ENCODE data around the gene PTPRU. TPM values are rescaled to one million over a fixed set of nuclear protein-coding genes. Genes with fewer than 3 reads are reported as not detected.

Gene PTPRU
- total RNA-seq, 1 experiment from 2014 or later: 45.5 TPM

DNA sequence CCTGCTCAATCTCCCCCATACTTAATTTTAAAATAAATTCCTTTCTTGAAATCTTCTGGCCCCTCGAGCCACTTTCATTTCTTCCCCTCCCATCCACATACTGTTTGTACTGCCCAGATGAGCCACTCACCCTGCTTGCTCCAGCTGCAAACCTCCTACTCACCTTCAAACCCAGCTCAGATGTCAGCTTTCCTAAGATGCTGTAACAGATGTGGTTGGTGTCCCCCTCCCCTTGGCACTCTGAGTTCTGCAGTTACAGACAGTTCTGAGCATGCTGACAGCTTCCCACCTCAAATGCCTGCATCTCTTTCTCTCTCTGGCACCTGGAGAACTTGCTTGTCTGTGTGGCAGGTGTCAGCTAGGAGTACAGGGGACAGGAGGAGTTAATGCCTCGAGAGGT lies 106.7 kb downstream of the PTPRU start:
- DNase-seq: no peak
- no peaks in the 10 kb centered on the region for H3K23me2 ChIP-seq (ENCODE audit: insufficient read length, low read depth, low read length, poor library complexity, severe bottlenecking)
- no peaks in the 10 kb centered on the region for H4K20me1 ChIP-seq (ENCODE audit: control insufficient read depth, insufficient read depth, insufficient read length)
- H2BK120ac ChIP-seq (ENCODE audit: low read depth, low read length, poor library complexity, severe bottlenecking): no peak overlapping the region
- no peak overlapping the region for H3K14ac ChIP-seq (ENCODE audit: insufficient read depth, low read length)
- no peak overlapping the region for H3K18ac ChIP-seq (ENCODE audit: insufficient read length, low read depth, low read length)
- H3K27me3 Mint-ChIP-seq (ENCODE audit: low read depth): peaks cover 8% of the 10 kb centered on the region
- no peak overlapping the region for H4K8ac ChIP-seq (replicated peaks; ENCODE audit: insufficient read length, low read depth, low read length)
- H3T11ph ChIP-seq (ENCODE audit: low read length): no peak overlapping the region
- H3K4me2 ChIP-seq (ENCODE audit: insufficient read depth, insufficient read length, low read length): no peak overlapping the region
- H3K27ac Mint-ChIP-seq: no peak overlapping the region
- no CpG with 5 or more reads among the region's 2 CpGs for WGBS (ENCODE audit: extremely low coverage, insufficient read length, low lambda C conversion rate)
- H3K79me1 ChIP-seq (ENCODE audit: insufficient read depth, low read depth, low read length, poor library complexity, severe bottlenecking): no peaks in the 10 kb centered on the region
- H3K56ac ChIP-seq (ENCODE audit: insufficient read length, low read depth, low read length): no peak overlapping the region
- H3K23ac ChIP-seq (ENCODE audit: insufficient read length, low read depth, low read length): no peak overlapping the region
- H2BK5ac ChIP-seq (ENCODE audit: insufficient read length, low read length): no peak overlapping the region
- H3K4me3 Mint-ChIP-seq: no peak overlapping the region
- no peaks in the 10 kb centered on the region for H3K27me3 ChIP-seq (ENCODE audit: insufficient read depth, low read length)
- no peak overlapping the region for H2BK15ac ChIP-seq (ENCODE audit: low read depth, low read length)
- H3K79me2 ChIP-seq (ENCODE audit: insufficient read depth, low read length): no peaks in the 10 kb centered on the region
- H3K9me3 ChIP-seq (ENCODE audit: control insufficient read depth, low read depth, low read length): no peaks in the 10 kb centered on the region
- H4K91ac ChIP-seq (ENCODE audit: insufficient read length, low read depth, low read length): no peak overlapping the region
- peaks cover 0 to 5% (median 0%) of the 10 kb centered on the region in 3 experiments; a peak in 1 of 7 replicates for H3K36me3 Mint-ChIP-seq (ENCODE audit: insufficient read depth in 1 of 3, low read depth in 3 of 3)
- no peak overlapping the region for H2BK12ac ChIP-seq (ENCODE audit: insufficient read length, low read depth, low read length)
- peaks cover 25 to 37% of the 10 kb centered on the region in 2 experiments for H3K4me1 Mint-ChIP-seq
- no peak overlapping the region for H4K5ac ChIP-seq (ENCODE audit: insufficient read length, low read depth, low read length)
- peaks cover 0 to 16% of the 10 kb centered on the region in 2 experiments; a peak in 3 of 5 replicates for H3K9me3 Mint-ChIP-seq
- no peak overlapping the region for H3K27ac ChIP-seq (ENCODE audit: insufficient read length, low read depth, low read length)
- TF ChIP-seq, protein P1, sequence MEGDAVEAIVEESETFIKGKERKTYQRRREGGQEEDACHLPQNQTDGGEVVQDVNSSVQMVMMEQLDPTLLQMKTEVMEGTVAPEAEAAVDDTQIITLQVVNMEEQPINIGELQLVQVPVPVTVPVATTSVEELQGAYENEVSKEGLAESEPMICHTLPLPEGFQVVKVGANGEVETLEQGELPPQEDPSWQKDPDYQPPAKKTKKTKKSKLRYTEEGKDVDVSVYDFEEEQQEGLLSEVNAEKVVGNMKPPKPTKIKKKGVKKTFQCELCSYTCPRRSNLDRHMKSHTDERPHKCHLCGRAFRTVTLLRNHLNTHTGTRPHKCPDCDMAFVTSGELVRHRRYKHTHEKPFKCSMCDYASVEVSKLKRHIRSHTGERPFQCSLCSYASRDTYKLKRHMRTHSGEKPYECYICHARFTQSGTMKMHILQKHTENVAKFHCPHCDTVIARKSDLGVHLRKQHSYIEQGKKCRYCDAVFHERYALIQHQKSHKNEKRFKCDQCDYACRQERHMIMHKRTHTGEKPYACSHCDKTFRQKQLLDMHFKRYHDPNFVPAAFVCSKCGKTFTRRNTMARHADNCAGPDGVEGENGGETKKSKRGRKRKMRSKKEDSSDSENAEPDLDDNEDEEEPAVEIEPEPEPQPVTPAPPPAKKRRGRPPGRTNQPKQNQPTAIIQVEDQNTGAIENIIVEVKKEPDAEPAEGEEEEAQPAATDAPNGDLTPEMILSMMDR (conservative IDR thresholded peaks at IDR 0.05): no peak
- no peak overlapping the region for H3K9ac ChIP-seq (ENCODE audit: extremely low read depth, insufficient read length, low read length)
- H2AFZ ChIP-seq (ENCODE audit: low read length): no peak overlapping the region
- no peak overlapping the region for H2BK20ac ChIP-seq (ENCODE audit: low read depth, low read length, poor library complexity, severe bottlenecking)
- H2AK5ac ChIP-seq (ENCODE audit: insufficient read length, low read length): no peak overlapping the region
- H3K4me1 ChIP-seq (ENCODE audit: insufficient read depth, low read length): peaks cover 4% of the 10 kb centered on the region; the same call in 1 of the 2 replicates
- no peak overlapping the region for H3K4ac ChIP-seq (ENCODE audit: low read depth, low read length)

Data from H9 (cell line).